ENCODE measurements around the gene FGB.

Gene FGB

GRCh38 chr4:154618708-154619315, 56.0 kb downstream of the FGB start:
- in situ Hi-C loops (cut with MboI; ENCODE audit: low sequenced_read_pairs): no loop called here

- in situ Hi-C loops (cut with MboI; ENCODE audit: low sequenced_read_pairs): no loop called here
Measured at GRCh38 chr4:154620111-154620510, 57.3 kb downstream of the FGB start.

Measured in HL-60/S4 treated with retinoic acid at 250 ng/mL for 4 days and 3 days (cell line).